ENCODE measurements around the gene NCEH1.
"Not testable (repeated sequence)": the region's sequence is repeated elsewhere in the genome, so short reads cannot be mapped to it uniquely, and the experiment has no call there.

NCEH1 gene

DNA sequence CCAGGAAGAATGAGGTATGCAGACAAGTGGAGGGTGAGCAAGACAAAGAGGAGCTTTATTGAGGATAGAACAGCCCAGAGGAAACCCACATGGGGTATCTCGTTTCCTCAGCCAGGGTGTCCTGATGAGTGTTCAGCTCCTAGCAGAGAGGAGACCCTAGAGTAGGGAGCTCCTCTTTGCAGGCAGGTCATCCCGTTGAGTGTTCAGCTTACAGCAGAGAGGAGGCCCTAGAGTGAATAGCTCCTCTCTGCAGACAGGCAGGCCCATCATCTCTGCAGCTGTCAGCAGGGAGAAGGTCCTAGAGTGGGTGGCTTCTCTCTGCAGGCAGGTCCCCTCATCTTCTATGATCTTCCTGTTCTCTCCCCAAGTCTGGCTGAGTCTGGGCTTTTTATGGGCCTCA lies 97.0 kb downstream of the NCEH1 start:
- no peak for DNase-seq (ENCODE audit: low read depth in 2 of 2)

- DNase-seq (ENCODE audit: low read depth in 2 of 2) = no peak
Observed at GRCh38 chr3:172612871-172613678, 97.8 kb downstream of the NCEH1 start.

GRCh38 chr3:172609750-172610149 lies 101.1 kb downstream of the NCEH1 start:
- DNase-seq (ENCODE audit: low read depth in 2 of 2) = no peak

GRCh38 chr3:172608575-172608974 lies 102.3 kb downstream of the NCEH1 start:
- DNase-seq (ENCODE audit: low read depth in 2 of 2) = no peak

- no peak for DNase-seq (ENCODE audit: low read depth in 2 of 2)
Observed at GRCh38 chr3:172607305-172608121, 103.4 kb downstream of the NCEH1 start.

DNA sequence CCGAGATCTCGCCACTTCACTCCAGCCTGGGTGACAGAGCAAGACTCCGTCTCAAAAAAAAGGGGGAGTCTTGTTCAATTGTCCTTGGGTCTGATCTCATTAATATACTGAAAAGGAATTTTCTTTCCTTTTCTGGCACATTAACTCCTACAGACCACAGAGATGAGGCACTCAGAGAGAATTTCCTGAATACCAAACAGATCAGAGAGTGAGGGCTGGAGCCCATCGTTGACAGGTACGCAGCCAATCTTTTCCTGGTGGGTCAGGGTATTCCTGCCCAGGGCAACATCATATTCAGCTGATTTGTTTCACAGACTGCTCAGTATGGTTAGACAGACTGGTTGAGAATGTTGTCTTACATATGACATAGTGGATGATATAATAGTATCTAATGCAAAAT lies 104.8 kb downstream of the NCEH1 start:
- no peak for DNase-seq (ENCODE audit: low read depth in 2 of 2)

DNA sequence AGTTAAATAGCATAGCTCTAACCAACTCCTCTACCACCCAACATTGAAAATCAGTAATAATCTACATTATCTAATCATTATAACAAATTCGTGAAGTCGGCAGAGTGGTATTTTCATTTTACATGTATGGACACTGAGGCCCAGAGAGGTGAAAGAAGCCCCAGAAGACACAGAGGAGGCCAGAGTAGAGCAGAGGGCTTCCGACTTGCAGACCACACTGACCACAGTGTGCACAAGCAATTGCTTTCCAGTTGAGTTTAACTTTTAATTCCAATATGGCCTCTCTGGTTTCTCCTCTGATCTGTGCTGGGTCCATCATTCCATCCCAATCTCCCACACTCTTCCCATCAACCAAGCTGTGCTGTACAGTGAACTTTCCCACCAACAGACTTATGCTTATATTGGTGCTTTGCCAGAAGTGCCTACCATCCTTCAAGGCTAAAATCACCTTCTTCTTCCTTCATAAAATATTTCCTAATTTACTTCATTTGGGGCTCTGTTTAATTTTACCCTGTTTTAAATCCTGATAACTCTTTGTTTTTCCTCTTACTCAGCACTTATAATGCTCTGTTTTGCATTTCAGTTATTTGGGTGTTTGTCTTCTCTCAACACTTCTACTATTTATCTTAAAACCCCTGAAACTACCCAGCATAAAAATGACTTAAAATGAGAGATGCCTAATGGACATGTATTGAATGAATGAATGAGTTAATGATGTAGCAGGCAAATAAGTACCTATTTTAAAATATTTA lies 105.8 kb downstream of the NCEH1 start:
- DNase-seq (ENCODE audit: low read depth in 2 of 2) = no peak

- no peak for DNase-seq (ENCODE audit: low read depth in 2 of 2)
Observed at GRCh38 chr3:172601066-172601832, 109.6 kb downstream of the NCEH1 start.

GRCh38 chr3:172600644-172601065 lies 110.2 kb downstream of the NCEH1 start:
- no peak for DNase-seq (ENCODE audit: low read depth in 2 of 2)

- DNase-seq (ENCODE audit: low read depth in 2 of 2) = no peak
Observed at GRCh38 chr3:172598904-172599303, 112.0 kb downstream of the NCEH1 start.

GRCh38 chr3:172596394-172596706 lies 114.5 kb downstream of the NCEH1 start:
- no peak for DNase-seq (ENCODE audit: low read depth in 2 of 2)

DNA sequence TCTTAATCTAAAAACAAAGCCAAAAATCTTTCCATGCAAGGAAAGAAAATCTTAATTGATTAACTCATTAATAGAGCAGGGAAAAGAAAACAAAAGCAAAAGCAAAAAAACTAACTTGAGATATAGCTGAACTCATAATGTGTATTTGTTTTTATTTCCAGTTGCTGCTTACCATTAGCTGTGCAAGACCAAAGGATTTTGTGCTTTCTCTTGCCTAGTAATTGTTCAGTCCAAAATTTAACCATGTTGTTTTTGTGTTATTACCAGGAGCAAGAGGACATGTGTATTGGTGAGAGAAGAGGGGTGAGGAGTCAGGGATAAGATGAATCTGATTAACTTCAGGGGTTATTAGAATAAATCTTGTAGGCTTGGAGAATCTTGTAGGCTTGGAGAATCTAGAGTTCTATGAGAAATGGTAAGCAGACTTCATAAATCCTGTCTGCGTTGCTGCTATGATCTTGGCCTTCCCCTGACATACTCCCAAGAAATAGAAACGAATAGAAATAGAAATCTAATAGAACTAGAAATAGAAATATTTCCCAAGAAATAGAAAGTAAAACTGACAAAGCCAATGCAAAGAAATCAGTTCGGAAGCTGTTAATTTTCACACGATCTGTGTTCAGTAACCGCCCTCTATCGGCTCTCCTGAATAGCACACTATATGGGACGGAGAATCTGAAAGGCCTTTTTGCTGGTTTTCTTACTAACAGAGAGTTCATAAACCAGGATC lies 115.0 kb downstream of the NCEH1 start:
- DNase-seq (ENCODE audit: low read depth in 2 of 2) = no peak

DNA sequence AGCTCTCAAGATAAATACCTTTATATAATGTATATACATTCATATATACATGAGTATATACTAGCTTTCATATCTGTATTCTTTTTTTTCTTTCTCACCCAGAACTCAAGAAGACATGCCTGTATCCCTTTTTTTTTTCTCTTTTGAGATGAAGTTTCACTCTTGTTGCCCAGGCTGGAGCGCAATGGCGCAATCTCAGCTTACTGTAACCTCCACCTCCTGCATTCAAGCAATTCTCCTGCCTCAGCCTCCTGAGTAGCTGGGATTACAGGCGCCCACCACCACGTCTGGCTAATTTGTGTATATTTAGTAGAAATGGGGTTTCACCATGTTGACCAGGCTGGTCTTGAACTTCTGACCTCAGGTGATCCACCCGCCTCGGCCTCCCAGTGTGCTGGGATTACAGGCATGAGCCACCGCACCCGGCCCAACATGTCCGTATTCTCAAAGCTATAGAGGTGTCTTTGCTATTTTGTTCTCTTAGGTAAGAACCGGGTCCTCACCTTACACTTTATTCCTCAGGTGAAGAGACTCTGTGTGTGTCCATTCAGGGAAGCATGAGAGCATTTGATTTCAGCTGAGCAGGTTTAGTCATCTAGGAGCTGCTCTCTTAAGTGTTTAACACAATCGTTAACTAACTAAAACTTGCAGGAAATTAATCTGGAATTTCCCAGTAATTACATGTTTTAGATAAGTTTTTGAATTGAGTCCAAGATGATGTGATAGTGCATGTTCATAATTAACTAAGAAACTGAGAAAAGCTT lies 115.8 kb downstream of the NCEH1 start:
- DNase-seq (ENCODE audit: low read depth in 2 of 2) = not testable (repeated sequence)

DNA sequence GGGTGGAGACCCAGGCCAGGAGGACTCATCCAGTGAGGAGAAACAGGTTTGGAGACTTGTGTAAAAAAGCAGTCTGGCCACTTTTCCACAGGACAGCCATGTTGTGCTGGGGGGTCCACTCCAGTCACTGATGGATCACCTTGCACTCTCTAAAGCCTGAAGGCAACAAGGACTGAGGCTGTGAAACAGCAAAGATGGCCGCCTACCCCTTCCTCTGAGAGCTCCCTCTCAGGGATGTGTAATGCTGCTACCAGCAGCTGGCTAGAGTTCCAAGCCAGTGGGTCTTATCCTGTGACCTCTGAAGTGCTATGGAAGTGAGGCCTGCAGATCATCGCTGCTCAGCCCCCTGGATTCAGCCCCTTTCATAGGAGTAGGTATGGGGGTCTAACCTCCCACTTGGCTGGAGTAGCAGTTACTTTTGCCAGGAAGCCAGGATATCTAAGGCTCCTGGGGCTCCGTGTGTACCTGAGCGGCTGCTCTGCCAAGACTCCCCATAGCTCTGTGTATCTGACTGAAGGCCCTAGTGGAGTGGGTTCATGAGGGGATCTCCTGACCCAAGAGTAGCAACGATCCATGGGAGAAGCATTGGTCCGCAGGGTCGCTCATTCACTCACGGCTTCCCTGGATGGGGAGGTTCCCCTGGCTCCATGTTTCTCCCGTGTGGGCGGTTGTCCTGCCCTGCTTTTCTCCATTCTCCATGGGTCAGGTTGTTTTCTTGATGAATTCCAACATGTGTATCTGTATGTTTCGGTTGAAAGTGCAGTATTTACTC lies 117.8 kb downstream of the NCEH1 start:
- no peak for DNase-seq (ENCODE audit: low read depth in 2 of 2)

GRCh38 chr3:172591876-172592771 lies 118.7 kb downstream of the NCEH1 start:
- peak; percentile 86 to 88 for DNase-seq (ENCODE audit: low read depth in 2 of 2)

DNA sequence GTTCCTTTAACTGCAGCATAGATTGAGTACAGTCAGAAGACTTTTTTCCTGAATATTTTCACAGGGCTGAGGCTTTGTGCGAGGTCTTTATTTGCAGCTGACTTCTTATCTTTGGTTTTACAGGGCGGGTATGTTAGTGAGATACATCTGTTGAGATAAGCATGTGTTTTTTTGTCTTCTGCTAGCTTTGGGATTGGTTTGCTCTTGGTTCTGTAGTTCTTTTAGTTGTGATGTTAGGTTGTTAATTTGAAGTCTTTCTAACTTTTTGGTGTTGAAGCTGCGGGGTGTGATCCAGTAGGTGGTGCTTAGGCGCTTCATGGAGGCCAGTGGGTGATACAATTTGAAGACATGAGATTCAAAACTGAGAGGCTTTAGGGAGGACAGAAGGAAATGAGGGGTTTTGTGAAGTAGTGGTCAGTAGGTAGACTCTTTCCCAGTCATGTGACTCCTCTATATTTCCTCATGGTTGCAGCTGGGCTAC lies 119.7 kb downstream of the NCEH1 start:
- DNase-seq (ENCODE audit: low read depth in 2 of 2) = no peak

DNA sequence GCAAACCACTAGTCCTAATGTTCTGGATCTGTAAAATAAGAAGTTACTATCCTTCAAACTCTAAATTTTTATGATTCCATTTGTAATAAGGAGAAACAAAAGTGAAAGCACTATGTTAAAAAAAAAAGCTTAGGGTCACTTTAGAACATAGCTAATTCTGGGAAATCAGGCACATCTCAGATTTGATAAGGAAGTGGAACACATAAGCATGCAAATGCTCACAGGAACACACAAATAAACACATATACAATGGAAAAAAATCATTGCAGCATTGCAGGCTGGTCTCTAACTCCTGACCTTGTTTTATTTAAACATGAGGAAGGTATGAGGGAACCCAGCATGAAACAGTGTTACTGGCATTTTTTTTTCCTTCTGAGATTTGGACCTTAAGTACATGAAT lies 124.4 kb downstream of the NCEH1 start:
- no peak for DNase-seq (ENCODE audit: low read depth in 2 of 2)

GRCh38 chr3:172585954-172586353 lies 124.9 kb downstream of the NCEH1 start:
- no peak for DNase-seq (ENCODE audit: low read depth in 2 of 2)
